K562 (cell line): ENCODE measurements around the gene MBNL2. TPM values are rescaled to one million over a fixed set of nuclear protein-coding genes. Genes with fewer than 3 reads are reported as not detected.

Source experiments
- ATAC-seq: fragments of 200-7000 bp; cut with Tn5 transposase; 3 replicates; pipeline ENCODE4 v1.9.1; 2020; ENCODE audit warnings: moderate library complexity
- BruUV-seq: library from RNA; stranded (reverse); fragments of 400-500 nt; replicated peaks from 2 replicates; lab custom pipeline; 2021; lab: Mats Ljungman, UMichigan
- CTCF ChIA-PET: fragments of 300-600 bp; formaldehyde crosslinking; extraction: SDS; loops from one replicate; lab custom pipeline; 2021; ENCODE audit warnings: low intra/inter-chr PET ratio; lab: Yijun Ruan, JAX
- POLR2A ChIA-PET: fragments of 300-600, 350-650 bp; sonication (Branson Sonifier 250); formaldehyde crosslinking; extraction: SDS; loops from one replicate; lab custom pipeline; 2021; ENCODE audit warnings: antibody characterized with exemption, inconsistent platforms; lab: Yijun Ruan, JAX
- DNase-seq, 4 experiments: peaks; one replicate each; pipeline versions ENCODE4 v3.0.0 to v3.0.0-alpha.2; 2011 to 2018; ENCODE audit warnings: low spot score in 3 of 4, mixed read lengths in 3 of 4; ENCODE audit errors: extremely low read depth in 1 of 4
- FAIRE-seq: peaks from 2 replicates; lab custom pipeline; 2011; peaks lifted over from hg19 to GRCh38; lab: Jason Lieb, UNC
- H2AFZ ChIP-seq: 2 replicates; pipeline ENCODE4 v1.6.0; 2011; ENCODE audit warnings: low read depth, low read length, control low read depth, inconsistent platforms
- H3K27ac ChIP-seq: fragments of 200-600 bp; 3 replicates; pipeline ENCODE4 v1.8.0; 2011; ENCODE audit warnings: low read depth, mild to moderate bottlenecking, control low read depth, inconsistent platforms, low read length, moderate library complexity, mixed read lengths; ENCODE audit errors: extremely low read depth
- H3K27me3 ChIP-seq, 2 experiments: fragments of 300-600 bp in 1 of 2; 2 replicates in 1 of 2; 3 replicates in 1 of 2; pipeline versions ENCODE4 v1.6.0 to v1.8.0; 2011; ENCODE audit warnings: inconsistent platforms in 2 of 2, low read length in 2 of 2, mild to moderate bottlenecking in 1 of 2, mixed read lengths in 1 of 2, moderate library complexity in 1 of 2; ENCODE audit not compliant: control insufficient read depth in 2 of 2, insufficient read depth in 2 of 2
- H3K36me3 ChIP-seq: fragments of 300-600 bp; 3 replicates; pipeline ENCODE4 v1.8.0; 2011; ENCODE audit warnings: mild to moderate bottlenecking, low read length, inconsistent platforms; ENCODE audit not compliant: control insufficient read depth, insufficient read depth
- H3K4me1 ChIP-seq, 2 experiments: fragments of 200-600 bp in 1 of 2; replicated peaks in 1 of 2; 2 replicates in 1 of 2; 3 replicates in 1 of 2; pipeline versions ENCODE4 v1.5.1 to v1.8.0; 2011; ENCODE audit warnings: inconsistent platforms in 2 of 2, low read length in 2 of 2, mild to moderate bottlenecking in 1 of 2, mixed read lengths in 1 of 2, moderate library complexity in 1 of 2; ENCODE audit not compliant: control insufficient read depth in 2 of 2, insufficient read depth in 2 of 2
- H3K4me2 ChIP-seq: 2 replicates; pipeline ENCODE4 v1.6.1; 2011; ENCODE audit warnings: low read length, control low read depth, inconsistent platforms, mixed read lengths; ENCODE audit not compliant: insufficient read depth
- H3K4me3 ChIP-seq: fragments of 200-600 bp; sonication (generic), shearing (Covaris generic); 2 replicates; pipeline ENCODE4 v1.5.1; 2016; ENCODE audit warnings: control low read depth, inconsistent platforms
- H3K79me2 ChIP-seq: fragments of 200-600 bp; 3 replicates; pipeline ENCODE4 v1.8.0; 2011; ENCODE audit warnings: low read length, inconsistent platforms; ENCODE audit not compliant: control insufficient read depth, insufficient read depth
- H3K9ac ChIP-seq, 2 experiments: 2 replicates each; pipeline versions ENCODE4 v1.6.0 to v1.6.1; 2011; ENCODE audit warnings: low read depth in 2 of 2, low read length in 2 of 2, control low read depth in 1 of 2, inconsistent platforms in 1 of 2, mild to moderate bottlenecking in 1 of 2, mixed read lengths in 1 of 2; ENCODE audit not compliant: insufficient read depth in 1 of 2
- H3K9me1 ChIP-seq: one replicate; pipeline ENCODE4 v1.6.0; 2011; ENCODE audit warnings: inconsistent platforms, mild to moderate bottlenecking, low read length, moderate library complexity; ENCODE audit not compliant: control insufficient read depth, insufficient read depth
- H3K9me3 ChIP-seq: replicated peaks from 2 replicates; pipeline ENCODE4 v1.5.1; 2011; ENCODE audit warnings: low read depth, low read length, inconsistent platforms; ENCODE audit not compliant: control insufficient read depth, insufficient read depth
- H4K20me1 ChIP-seq: replicated peaks from 2 replicates; pipeline ENCODE4 v1.6.1; 2011; ENCODE audit warnings: low read length, inconsistent platforms, mixed read lengths; ENCODE audit not compliant: control insufficient read depth, insufficient read depth
- BMI1 ChIP-seq: fragments of 150-350 bp; IDR thresholded peaks from 2 replicates; pipeline ENCODE4 v1.6.1; 2014; ENCODE audit warnings: low read length
- CREM ChIP-seq: IDR thresholded peaks from 2 replicates; pipeline ENCODE4 v1.6.1; 2014; ENCODE audit warnings: antibody characterized with exemption, low read depth
- DMBX1 ChIP-seq: fragments of 250-450 bp; sonication (Bioruptor Pico); IDR thresholded peaks from 2 replicates; pipeline ENCODE4 v1.8.0; 2022; ENCODE audit warnings: inconsistent platforms, mild to moderate bottlenecking, moderate library complexity, borderline replicate concordance
- ELF1 ChIP-seq: fragments of 200-800 bp; sonication (Bioruptor generic); IDR thresholded peaks from 2 replicates; pipeline ENCODE4 v1.6.1; 2016; ENCODE audit warnings: missing genetic modification characterization, missing compliant biosample characterization
- FOXJ2 ChIP-seq: fragments of 200-800 bp; sonication (Bioruptor generic); IDR thresholded peaks from 2 replicates; pipeline ENCODE4 v1.6.1; 2016; ENCODE audit warnings: missing genetic modification characterization, missing compliant biosample characterization
- HDGF ChIP-seq: fragments of 450-650 bp; IDR thresholded peaks from 2 replicates; pipeline ENCODE4 v1.6.1; 2016
- HNRNPUL1 ChIP-seq: fragments of 200-400 bp; formaldehyde crosslinking; IDR thresholded peaks from 2 replicates; pipeline ENCODE4 v1.6.1; 2017; ENCODE audit warnings: low read length
- HOMEZ ChIP-seq: fragments of 250-450 bp; sonication (Bioruptor Pico); IDR thresholded peaks from 2 replicates; pipeline ENCODE4 v1.4.0; 2020; ENCODE audit warnings: mild to moderate bottlenecking, moderate library complexity
- NFIC ChIP-seq: fragments of 450-650 bp; IDR thresholded peaks from 2 replicates; pipeline ENCODE4 v1.6.1; 2017; ENCODE audit warnings: mild to moderate bottlenecking, inconsistent platforms
- NONO ChIP-seq, 2 experiments: fragments of 200-400 bp in 1 of 2; fragments of 450-650 bp in 1 of 2; formaldehyde crosslinking in 1 of 2; IDR thresholded peaks; 2 replicates each; pipeline ENCODE4 v1.6.1; 2017; ENCODE audit warnings: low read depth in 2 of 2, mild to moderate bottlenecking in 2 of 2, moderate library complexity in 2 of 2, low read length in 1 of 2
- POLR3G ChIP-seq: IDR thresholded peaks from 2 replicates; pipeline ENCODE4 v1.6.1; 2011; ENCODE audit not compliant: insufficient read length, insufficient replicate concordance; ENCODE audit errors: extremely low read depth
- TARDBP ChIP-seq: fragments of 450-650 bp; IDR thresholded peaks from 2 replicates; pipeline ENCODE4 v1.6.1; 2016
- TCF7 ChIP-seq: sonication (generic); IDR thresholded peaks from 2 replicates; pipeline ENCODE4 v1.6.1; 2016; ENCODE audit warnings: antibody characterized with exemption, borderline replicate concordance
- TOE1 ChIP-seq, 2 experiments: fragments of 450-650 bp in 1 of 2; sonication (generic) in 1 of 2; formaldehyde crosslinking in 1 of 2; IDR thresholded peaks; 2 replicates each; pipeline versions ENCODE4 v1.7.1 to v1.8.0; 2016 to 2022; ENCODE audit warnings: borderline replicate concordance in 2 of 2, mild to moderate bottlenecking in 2 of 2, antibody characterized with exemption in 1 of 2, inconsistent platforms in 1 of 2, low read depth in 1 of 2, missing genetic modification reagents in 1 of 2, moderate library complexity in 1 of 2
- UBTF ChIP-seq, 2 experiments: IDR thresholded peaks; 2 replicates each; pipeline ENCODE4 v1.6.1; 2012; ENCODE audit warnings: improper control_type of control experiment in 2 of 2, low read depth in 2 of 2, low read length in 2 of 2, borderline replicate concordance in 1 of 2
- ZNF274 ChIP-seq: IDR thresholded peaks from 2 replicates; pipeline ENCODE4 v1.6.1; 2011; ENCODE audit warnings: low read depth, mild to moderate bottlenecking, low read length, moderate library complexity, borderline replicate concordance
- ZNF436 ChIP-seq: fragments of 250-450, 450-650 bp; sonication (Bioruptor Pico); formaldehyde crosslinking; IDR thresholded peaks from 2 replicates; pipeline ENCODE4 v1.7.0; 2020; ENCODE audit warnings: mild to moderate bottlenecking
- ZNF589 ChIP-seq: fragments of 200-800 bp; sonication (Bioruptor generic); IDR thresholded peaks from 2 replicates; pipeline ENCODE4 v1.6.1; 2016; ENCODE audit warnings: low read depth, missing genetic modification characterization, missing compliant biosample characterization
- ZSCAN29 ChIP-seq: fragments of 450-650 bp; IDR thresholded peaks from 2 replicates; pipeline ENCODE4 v1.6.1; 2017
- WGBS: fragments of 100-300 bp; shearing (Covaris generic); methylation state at CpG from one replicate; pipeline ENCODE4 v1.1.6; 2016; ENCODE audit warnings: low coverage, mixed read lengths; ENCODE audit not compliant: insufficient coverage; ENCODE audit errors: missing lambda C conversion rate; 5-methylcytosine and 5-hydroxymethylcytosine counted together
- in situ Hi-C: fragments of 300-500 bp; cut with MboI; formaldehyde crosslinking; loops from 4 replicates; pipeline ENCODE4 v1.15.0; 2018; ENCODE audit warnings: inconsistent platforms, mixed read lengths
- intact Hi-C: fragments of 100-400 bp; cut with micrococcal nuclease; formaldehyde crosslinking; loops from 2 replicates; pipeline ENCODE4 v1.14.2; 2022
- polyA plus RNA-seq, 8 experiments: library from polyadenylated mRNA; depleted of rRNA in 4 of 8; stranded (reverse) in 5 of 8; unstranded in 3 of 8; fragments of >200 nt; fragmentation: Nextera tagmentation in 2 of 8; fragmentation: Illumina TruSeq in 1 of 8; extraction: Ambion mirVana in 2 of 8; extraction: Trizol in 1 of 8; gene quantifications; 2 replicates each; pipeline versions ENCODE4 v1.2.1 to v1.2.3, GENCODE V29; 2011 to 2014; ENCODE audit warnings: inconsistent platforms in 1 of 8, missing spikeins in 1 of 8
- total RNA-seq, 7 experiments: library from RNA; depleted of rRNA in 6 of 7; stranded (reverse); fragments of >200 nt in 6 of 7; fragmentation: Illumina TruSeq in 2 of 7; extraction: Trizol in 2 of 7; gene quantifications; 2 replicates each; pipeline versions ENCODE4 v1.2.1 to v1.2.3, GENCODE V29; 2011 to 2021; ENCODE audit warnings: low replicate concordance in 1 of 7
- TF ChIP-seq, protein P1 (sequence below): fragments of 450-650 bp; IDR thresholded peaks from 2 replicates; pipeline ENCODE4 v1.6.1; 2016; ENCODE audit warnings: missing biosample characterization, missing genetic modification characterization

MBNL2 gene
- total and polyA plus RNA-seq, 9 of the 15 experiments (the other 6 are each of a cell fraction or from before 2014, with no cell fraction given): 7.0 to 24.8 (median 13.8) TPM

- H3K4me3 ChIP-seq: no peak overlapping the region
- H3K9ac ChIP-seq: no peak overlapping the region
- 86% methylated on average over 1 of the region's 1 CpG for WGBS
- ChIA-PET POLR2A (interaction anchor here (0.7 kb wide), 1 partner anchor 10 kb away, joined by 3 read pairs; no protein-coding TSS in a partner anchor), CTCF (no interaction called here)
- peaks cover 81% of the 10 kb centered on the region for H3K79me2 ChIP-seq
- H3K9me1 ChIP-seq: no peaks in the 10 kb centered on the region
- H3K4me1 ChIP-seq: peaks cover 23 to 40% of the 10 kb centered on the region in 2 experiments
- DNase-seq (no peak), ATAC-seq (no peak), FAIRE-seq (no peak)
- no TSS peak for BruUV-seq
- peaks cover 11% of the 10 kb centered on the region; the same call in 1 of the 3 replicates for H3K36me3 ChIP-seq
- intact Hi-C loops: no loop called here
- in situ Hi-C loops: no loop called here
- no peaks in the 10 kb centered on the region for H3K9me3 ChIP-seq
- TF ChIP-seq TOE1 (IDR thresholded peaks at IDR 0.05; ENCODE audit: borderline replicate concordance) (no peak), TOE1 (CRISPR knock-in tag; IDR thresholded peaks at IDR 0.05; ENCODE audit: borderline replicate concordance, low read depth) (no peak), ZSCAN29 (no peak), TCF7 (no peak), HDGF (no peak), TARDBP (no peak), ZNF436 (CRISPR knock-in tag) (no peak), ELF1 (tag) (no peak), NFIC (no peak), ZNF274 (no peak), POLR3G (no peak), ZNF589 (CRISPR knock-in tag) (no peak), HNRNPUL1 (no peak), NONO (IDR thresholded peaks at IDR 0.05; ENCODE audit: low read depth in 2 of 2, low read length in 1 of 2) (no peak), UBTF (IDR thresholded peaks at IDR 0.05; ENCODE audit: borderline replicate concordance in 1 of 2, low read depth in 2 of 2, low read length in 2 of 2) (no peak), CREM (no peak), DMBX1 (CRISPR knock-in tag) (no peak), BMI1 (no peak), HOMEZ (no peak), FOXJ2 (tag) (no peak)
- TF ChIP-seq, protein P1, sequence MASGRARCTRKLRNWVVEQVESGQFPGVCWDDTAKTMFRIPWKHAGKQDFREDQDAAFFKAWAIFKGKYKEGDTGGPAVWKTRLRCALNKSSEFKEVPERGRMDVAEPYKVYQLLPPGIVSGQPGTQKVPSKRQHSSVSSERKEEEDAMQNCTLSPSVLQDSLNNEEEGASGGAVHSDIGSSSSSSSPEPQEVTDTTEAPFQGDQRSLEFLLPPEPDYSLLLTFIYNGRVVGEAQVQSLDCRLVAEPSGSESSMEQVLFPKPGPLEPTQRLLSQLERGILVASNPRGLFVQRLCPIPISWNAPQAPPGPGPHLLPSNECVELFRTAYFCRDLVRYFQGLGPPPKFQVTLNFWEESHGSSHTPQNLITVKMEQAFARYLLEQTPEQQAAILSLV (tag): no peak
- H2AFZ ChIP-seq: no peak overlapping the region
- H4K20me1 ChIP-seq: no peaks in the 10 kb centered on the region
- H3K27ac ChIP-seq: no peak overlapping the region
- H3K27me3 ChIP-seq: no peaks in the 10 kb centered on the region
- H3K4me2 ChIP-seq: no peak overlapping the region
Observed at GRCh38 chr13:97263160-97263559, 41.0 kb downstream of the MBNL2 start.
